A673 (cell line): ENCODE results near the gene TMC1. TPM values are rescaled to one million over a fixed set of nuclear protein-coding genes. Genes with fewer than 3 reads are reported as not detected.

ENCODE experiments used
- BruUV-seq: library from RNA; stranded (reverse); fragments of 400-500 nt; replicated peaks from 2 replicates; lab custom pipeline; 2021; lab: Mats Ljungman, UMichigan
- CTCF ChIA-PET: fragments of 300-600 bp; sonication (Branson Sonifier 250); formaldehyde crosslinking; loops from one replicate; lab custom pipeline; 2022; ENCODE audit warnings: antibody characterized with exemption; lab: Charles Lee
- POLR2A ChIA-PET: fragments of 300-600 bp; sonication (Branson Sonifier 250); formaldehyde crosslinking; loops from one replicate; lab custom pipeline; 2022; ENCODE audit warnings: antibody characterized with exemption; ENCODE audit not compliant: low non-redundant PET; lab: Charles Lee
- DNase-seq: peaks from one replicate; pipeline ENCODE4 v3.0.0-alpha.2; 2015; ENCODE audit warnings: low spot score
- H3K27ac ChIP-seq: fragments of 200-600 bp; sonication (generic); 2 replicates; pipeline ENCODE4 v1.5.1; 2016; ENCODE audit warnings: mixed run types, low read depth, mild to moderate bottlenecking, mixed read lengths, antibody characterized with exemption, low read length; ENCODE audit not compliant: poor library complexity, severe bottlenecking
- H3K27me3 ChIP-seq: fragments of 200-600 bp; sonication (generic); replicated peaks from 2 replicates; pipeline ENCODE4 v1.6.1; 2017; ENCODE audit warnings: mixed run types, low read depth, mild to moderate bottlenecking, mixed read lengths, antibody characterized with exemption, low read length; ENCODE audit not compliant: insufficient read depth, poor library complexity
- H3K36me3 ChIP-seq: fragments of 200-600 bp; sonication (generic); 2 replicates; pipeline ENCODE4 v1.6.1; 2016; ENCODE audit warnings: mixed run types, mild to moderate bottlenecking, mixed read lengths, antibody characterized with exemption, low read length; ENCODE audit not compliant: insufficient read depth, poor library complexity, severe bottlenecking
- H3K4me1 ChIP-seq: fragments of 200-600 bp; sonication (generic); 2 replicates; pipeline ENCODE4 v1.6.1; 2017; ENCODE audit warnings: mixed run types, mild to moderate bottlenecking, mixed read lengths, antibody characterized with exemption, low read length; ENCODE audit not compliant: insufficient read depth, poor library complexity, severe bottlenecking
- H3K4me3 ChIP-seq: fragments of 200-600 bp; sonication (generic); 2 replicates; pipeline ENCODE4 v1.5.1; 2016; ENCODE audit warnings: low read depth, mixed run types, mild to moderate bottlenecking, mixed read lengths, low read length; ENCODE audit not compliant: poor library complexity, severe bottlenecking
- H3K9me3 ChIP-seq: fragments of 200-600 bp; sonication (generic); 2 replicates; pipeline ENCODE4 v1.6.1; 2016; ENCODE audit warnings: mixed run types, low read depth, mild to moderate bottlenecking, mixed read lengths, antibody characterized with exemption, low read length; ENCODE audit not compliant: poor library complexity, severe bottlenecking
- CTCF ChIP-seq: fragments of 300-800, 200-600 bp; sonication (generic); conservative IDR thresholded peaks from 2 replicates; pipeline ENCODE4 v1.5.1; 2017; ENCODE audit warnings: low read depth, mild to moderate bottlenecking, antibody characterized with exemption, low read length, moderate library complexity, mixed read lengths
- EZH2 ChIP-seq: fragments of 200-600 bp; sonication (generic); IDR thresholded peaks from 2 replicates; pipeline ENCODE4 v1.6.1; 2017; ENCODE audit warnings: borderline replicate concordance, low read depth, mild to moderate bottlenecking, mixed read lengths, antibody characterized with exemption, low read length; ENCODE audit not compliant: poor library complexity, severe bottlenecking
- intact Hi-C: fragments of 100-400 bp; cut with micrococcal nuclease; formaldehyde crosslinking; loops from one replicate; pipeline ENCODE4 v1.10.0; 2022; ENCODE audit not compliant: unreplicated experiment
- total RNA-seq: library from RNA; stranded (reverse); gene quantifications from 2 replicates; pipeline ENCODE4 v1.2.3, GENCODE V29; 2021

TMC1 gene
- total RNA-seq, 1 experiment from 2014 or later = 0.75 TPM

GRCh38 chr9:72648324-72649126, 127.1 kb downstream of the TMC1 start:
- Histone ChIP-seq H3K36me3 (no peaks in the 10 kb centered on the region), H3K27ac (no peak overlapping the region), H3K4me1 (no peaks in the 10 kb centered on the region), H3K9me3 (no peaks in the 10 kb centered on the region), H3K4me3 (no peak overlapping the region), H3K27me3 (no peaks in the 10 kb centered on the region)
- POLR2A ChIA-PET = no interaction called here
- TF ChIP-seq EZH2 (no peak), CTCF (no peak)
- CTCF ChIA-PET = no interaction called here
- intact Hi-C loops = no loop called here
- DNase-seq = no peak
- no TSS peak for BruUV-seq

GRCh38 chr9:72649127-72649442, 127.7 kb downstream of the TMC1 start:
- H3K27me3 ChIP-seq = no peaks in the 10 kb centered on the region
- no peaks in the 10 kb centered on the region for H3K9me3 ChIP-seq
- BruUV-seq = no TSS peak
- H3K4me1 ChIP-seq = no peaks in the 10 kb centered on the region
- POLR2A ChIA-PET = no interaction called here
- intact Hi-C loops = no loop called here
- no peaks in the 10 kb centered on the region for H3K36me3 ChIP-seq
- H3K4me3 ChIP-seq = no peak overlapping the region
- no peak for TF ChIP-seq EZH2
- TF ChIP-seq CTCF = no peak
- no peak overlapping the region for H3K27ac ChIP-seq
- CTCF ChIA-PET = no interaction called here
- no peak for DNase-seq

- Histone ChIP-seq H3K27ac (no peak overlapping the region), H3K36me3 (no peaks in the 10 kb centered on the region), H3K27me3 (no peaks in the 10 kb centered on the region), H3K4me1 (no peaks in the 10 kb centered on the region), H3K9me3 (no peaks in the 10 kb centered on the region), H3K4me3 (no peak overlapping the region)
- ChIA-PET CTCF (no interaction called here), POLR2A (no interaction called here)
- TF ChIP-seq CTCF (no peak), EZH2 (no peak)
- intact Hi-C loops = no loop called here
- BruUV-seq = no TSS peak
- no peak for DNase-seq
These were observed 128.8 kb downstream of the TMC1 start for GRCh38 chr9:72650206-72650605.
